HG02938 (cell line): ENCODE results near the gene UBE2J1.
"Not testable (repeated sequence)": the region's sequence is repeated elsewhere in the genome, so short reads cannot be mapped to it uniquely, and the experiment has no call there.

ENCODE experiments used
- ATAC-seq: cut with Tn5 transposase; IDR thresholded peaks from one replicate; pipeline ENCODE4 v1.9.1; 2021; ENCODE audit warnings: mild to moderate bottlenecking, moderate library complexity; ENCODE audit not compliant: unreplicated experiment

Gene UBE2J1

GRCh38 chr6:89295116-89295515 lies 57.4 kb downstream of the UBE2J1 start:
- ATAC-seq = not testable (repeated sequence)

DNA sequence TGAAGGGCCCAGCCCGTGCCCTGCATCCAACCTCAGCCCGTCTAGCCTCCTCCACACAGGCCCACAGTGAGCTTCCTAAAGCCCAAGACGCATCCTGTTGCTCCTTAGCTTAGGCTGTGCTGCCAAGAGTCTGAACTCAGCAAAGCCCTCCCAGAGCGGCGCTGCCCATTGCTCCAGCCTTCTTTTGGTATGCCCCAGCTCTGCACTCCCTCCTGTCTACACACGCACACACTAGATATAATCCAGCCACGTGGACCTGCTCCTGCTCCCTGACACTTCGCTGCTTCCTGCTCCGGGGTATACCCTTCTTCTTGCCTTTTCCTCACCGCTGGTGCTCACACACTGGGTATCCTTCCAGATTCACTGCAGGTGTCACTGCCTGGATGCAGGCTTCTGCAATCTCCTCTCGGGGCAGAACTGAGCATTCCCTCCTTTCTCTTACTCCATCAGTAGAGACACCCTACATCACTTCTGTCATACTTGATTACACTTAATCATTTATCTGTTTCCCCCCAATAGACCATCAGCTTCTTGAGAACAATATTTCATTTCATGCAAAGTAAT lies 61.2 kb downstream of the UBE2J1 start:
- no peak for ATAC-seq

DNA sequence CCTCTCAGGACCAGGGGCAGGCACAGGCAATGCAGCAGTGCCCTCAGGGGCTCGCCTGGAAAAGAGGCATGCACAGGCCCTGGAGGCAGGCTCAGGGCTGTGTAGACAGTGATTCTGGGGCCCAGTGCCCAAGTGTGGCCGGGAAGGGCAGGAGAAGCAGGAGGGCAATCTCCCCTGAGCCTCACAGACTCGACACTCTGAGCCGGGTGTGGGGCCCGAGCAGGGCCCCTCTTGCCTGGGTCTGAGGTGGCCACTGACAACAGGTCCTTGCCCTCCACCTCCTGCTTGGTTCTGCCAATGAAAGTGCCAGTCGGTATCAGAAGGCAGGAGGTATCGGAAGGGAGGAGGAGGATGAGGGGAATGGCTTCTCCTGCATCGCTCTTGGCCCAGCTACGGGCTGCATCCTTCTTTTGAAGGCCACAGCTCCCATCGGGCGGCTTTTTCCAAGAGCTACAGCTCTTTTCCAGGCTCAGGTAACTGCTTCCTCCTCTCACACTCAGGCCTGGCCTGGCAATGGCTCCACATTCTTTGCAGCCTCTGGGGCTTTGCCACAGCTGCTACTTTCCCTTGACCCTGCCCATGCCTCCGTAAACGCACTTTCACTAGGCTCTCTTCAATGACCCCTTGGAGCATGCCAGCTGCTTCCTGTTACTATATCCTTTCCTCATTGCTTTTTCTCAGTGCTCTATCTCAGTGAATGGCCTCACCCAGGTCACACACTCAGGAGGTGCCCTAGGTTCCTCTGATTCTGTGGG lies 61.9 kb downstream of the UBE2J1 start:
- no peak for ATAC-seq

DNA sequence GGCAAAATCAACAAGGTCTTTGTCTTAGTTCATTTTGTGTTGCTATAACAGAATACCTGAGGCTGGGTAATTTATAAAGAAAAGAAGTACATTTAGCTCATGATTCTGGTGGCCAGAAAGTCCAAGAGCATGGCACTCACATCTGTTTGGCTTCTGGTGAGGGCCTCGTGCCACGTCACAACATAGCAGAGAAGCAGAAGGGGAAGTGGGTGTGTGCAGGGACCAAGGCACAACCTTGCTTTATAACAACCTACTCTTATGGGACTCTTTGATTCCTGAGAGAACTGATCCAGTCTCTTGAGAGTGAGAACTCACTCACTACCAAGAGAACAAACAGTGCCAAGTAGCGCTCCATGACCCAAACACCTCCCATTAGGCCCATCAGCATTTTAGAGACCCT lies 62.8 kb downstream of the UBE2J1 start:
- no peak for ATAC-seq

DNA sequence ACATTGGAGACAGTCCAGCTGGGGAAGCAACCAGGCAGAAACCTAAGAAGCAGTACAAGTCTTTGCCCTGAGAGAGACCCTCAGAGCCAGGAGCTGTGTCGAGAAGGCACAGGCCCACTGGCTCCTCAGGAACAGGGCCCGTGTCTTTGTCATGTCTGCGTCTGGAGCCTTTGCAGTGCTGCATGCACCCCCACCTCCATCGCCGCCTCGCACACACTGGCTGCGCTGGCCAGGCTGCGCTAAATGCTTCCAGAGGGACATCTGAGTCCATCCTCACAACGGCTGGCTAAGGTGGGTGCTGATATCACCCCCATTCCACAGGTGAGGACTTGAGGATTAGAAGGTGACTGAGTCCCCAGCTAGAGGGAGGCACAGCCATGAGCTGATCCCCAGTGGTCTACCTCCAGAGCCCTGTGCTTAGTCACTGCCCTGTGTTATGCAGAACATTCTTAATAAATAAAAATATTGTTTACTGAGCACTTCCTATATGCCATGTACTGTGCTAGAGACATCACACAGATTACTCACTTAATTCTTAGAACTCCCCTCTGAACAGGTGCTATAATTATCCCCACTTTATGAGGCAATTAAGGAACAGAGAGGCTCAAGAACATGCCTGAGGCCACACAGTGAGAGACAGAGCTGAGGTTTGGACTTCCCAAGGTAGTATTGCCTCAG lies 65.0 kb downstream of the UBE2J1 start:
- no peak for ATAC-seq

DNA sequence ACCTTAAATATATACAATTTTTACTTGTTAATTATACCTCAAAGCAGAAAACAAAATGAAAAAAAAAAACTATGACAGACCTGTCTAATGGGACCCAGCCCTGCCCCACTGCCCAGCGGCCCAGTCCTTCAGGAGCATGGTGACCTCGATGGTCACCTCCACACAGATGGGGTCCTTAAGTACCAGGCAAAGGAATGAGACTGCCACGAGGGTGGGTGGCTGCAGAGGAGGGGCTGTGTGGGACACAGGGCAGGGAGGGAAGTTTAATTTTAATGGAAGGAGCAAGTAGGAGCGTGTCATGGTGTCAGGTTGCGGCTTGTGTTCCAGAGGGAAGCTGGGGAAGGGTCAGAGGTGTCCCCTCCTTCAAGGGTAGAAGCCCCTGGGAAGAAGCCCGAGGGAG lies 66.0 kb downstream of the UBE2J1 start:
- no peak for ATAC-seq

DNA sequence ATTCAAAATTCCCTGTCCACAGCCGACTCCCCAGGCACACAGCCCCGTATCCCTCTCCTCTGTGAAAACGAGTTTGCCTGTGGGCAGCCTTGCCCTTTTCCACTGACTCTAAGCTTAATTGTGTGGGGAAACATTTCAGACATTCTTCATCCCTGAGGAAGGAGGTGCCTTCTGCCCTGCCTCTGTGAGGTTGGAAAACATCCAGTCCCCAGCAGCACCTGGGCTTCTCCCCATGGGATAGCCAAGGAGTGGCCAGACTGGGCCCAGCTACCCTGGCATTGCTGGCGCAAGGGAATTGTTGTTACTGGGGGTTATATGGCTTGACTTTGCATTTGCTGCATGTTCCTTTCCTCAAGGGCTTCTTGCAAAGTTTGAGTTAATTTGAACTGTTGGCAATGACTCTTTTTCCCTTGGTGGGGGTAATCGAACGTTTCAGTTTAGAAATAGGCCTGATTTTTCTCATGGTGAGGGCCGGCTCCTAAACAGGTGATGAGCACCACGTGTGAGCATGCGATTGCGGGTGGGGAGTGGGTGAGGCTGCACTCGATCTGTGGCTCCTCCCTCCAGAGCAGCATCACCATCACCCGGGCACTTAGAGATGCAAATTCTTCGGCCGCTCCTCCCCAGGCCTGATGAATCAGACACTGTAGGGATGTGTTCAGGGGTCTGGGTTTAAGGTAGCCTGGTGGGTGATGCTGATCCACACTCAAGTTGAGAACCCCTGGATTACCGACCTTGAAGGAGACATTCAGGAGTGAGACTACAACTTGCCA lies 67.4 kb downstream of the UBE2J1 start:
- ATAC-seq = no peak

DNA sequence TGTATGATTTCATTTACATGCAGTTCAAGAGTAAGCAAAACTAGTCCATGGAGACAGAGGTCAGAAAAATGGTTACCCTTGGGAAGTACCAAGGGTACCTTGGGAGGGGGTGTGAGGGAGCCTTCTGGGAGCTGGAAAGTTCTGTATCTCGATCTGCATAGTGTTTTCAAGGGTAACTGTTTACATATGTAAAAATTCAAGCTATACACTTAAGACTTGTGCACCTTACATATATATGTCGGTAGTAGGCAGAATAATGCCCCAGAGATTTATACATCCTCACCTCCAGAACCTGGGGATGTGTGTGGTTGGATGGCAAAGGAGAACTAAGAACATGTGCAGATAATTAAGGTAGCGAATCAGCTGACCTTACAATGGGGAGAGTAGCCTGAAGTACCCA lies 68.4 kb downstream of the UBE2J1 start:
- no peak for ATAC-seq

- ATAC-seq = no peak
Measured at GRCh38 chr6:89282749-89283148, 69.8 kb downstream of the UBE2J1 start.

DNA sequence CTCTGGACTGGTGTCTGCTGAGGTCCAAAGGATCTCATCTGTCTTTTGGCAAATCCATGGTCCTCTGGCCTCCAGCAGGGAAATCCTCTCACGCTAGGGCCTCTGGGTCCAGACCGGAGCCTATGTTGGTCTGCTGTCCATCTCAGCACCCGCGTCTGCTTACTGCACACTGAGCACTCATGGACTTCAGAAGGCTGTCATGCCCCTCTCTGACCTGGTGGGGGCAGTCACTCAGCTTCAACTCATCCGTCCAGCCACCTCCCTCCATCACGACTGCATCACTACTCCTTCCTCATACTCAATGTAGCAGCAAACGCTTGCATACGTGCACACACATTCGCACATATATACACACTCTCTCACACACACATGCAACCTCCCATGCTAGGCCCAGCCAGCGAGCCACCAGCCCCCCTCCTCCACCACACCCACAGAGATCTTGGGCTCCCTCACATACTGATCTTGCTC lies 70.7 kb downstream of the UBE2J1 start:
- ATAC-seq = peak; percentile 94

- no peak for ATAC-seq
Measured at GRCh38 chr6:89278956-89279355, 73.6 kb downstream of the UBE2J1 start.
